HG03095 (cell line): ENCODE results near the gene REC114.
A peak's percentile ranks its signal among the peaks of the same experiment; 100 is the strongest.

ENCODE experiments used
- ATAC-seq: cut with Tn5 transposase; IDR thresholded peaks from one replicate; pipeline ENCODE4 v1.9.1; 2021; ENCODE audit warnings: moderate library complexity; ENCODE audit not compliant: unreplicated experiment

REC114 gene

DNA sequence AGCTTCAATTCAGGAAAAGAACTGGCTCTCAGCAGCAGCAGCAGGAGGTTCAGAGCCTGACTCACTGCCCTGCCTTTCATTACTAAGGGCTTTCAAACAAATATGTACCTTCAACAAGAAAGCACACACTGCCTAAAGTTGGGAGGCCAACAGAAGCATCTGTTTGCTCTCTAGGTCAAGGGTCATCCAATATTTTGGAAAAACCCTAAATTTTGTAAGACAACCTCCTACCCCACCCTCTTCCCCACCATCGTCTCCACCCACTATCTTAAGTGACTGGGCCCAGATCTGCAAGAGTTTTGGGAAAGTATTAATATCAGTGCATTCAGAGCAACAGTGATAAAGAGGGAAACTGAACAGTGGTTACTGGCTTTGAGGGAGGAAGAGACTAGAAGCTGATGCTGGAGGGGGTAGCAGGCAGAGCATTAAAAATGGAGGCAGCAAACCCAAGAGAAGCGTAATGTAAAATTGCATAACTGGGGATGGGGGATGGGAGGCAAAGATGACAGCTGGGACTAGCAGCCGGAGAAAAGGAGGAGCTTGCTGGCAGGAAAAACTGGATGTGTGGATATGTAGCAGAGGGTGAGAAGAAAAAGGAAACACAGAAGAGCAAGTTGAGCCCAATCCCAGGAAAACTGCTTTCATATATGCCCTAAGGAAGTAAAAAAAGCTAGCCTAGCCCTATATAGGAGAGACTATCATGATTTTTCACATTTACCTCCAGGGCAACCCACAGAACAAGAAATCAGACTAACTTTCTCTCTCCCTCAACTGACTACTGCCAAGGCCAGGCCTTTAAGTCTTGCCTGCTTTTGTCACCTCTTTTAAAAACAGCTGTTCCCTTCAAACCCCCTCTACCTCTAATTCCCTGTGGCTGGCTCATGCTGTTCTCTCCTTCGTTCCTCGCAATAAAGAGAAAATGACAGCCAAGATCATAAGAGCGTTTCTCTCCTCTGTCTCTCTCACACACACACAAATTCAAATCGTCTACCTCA, 158.8 kb downstream of the REC114 start:
- no peak for ATAC-seq

DNA sequence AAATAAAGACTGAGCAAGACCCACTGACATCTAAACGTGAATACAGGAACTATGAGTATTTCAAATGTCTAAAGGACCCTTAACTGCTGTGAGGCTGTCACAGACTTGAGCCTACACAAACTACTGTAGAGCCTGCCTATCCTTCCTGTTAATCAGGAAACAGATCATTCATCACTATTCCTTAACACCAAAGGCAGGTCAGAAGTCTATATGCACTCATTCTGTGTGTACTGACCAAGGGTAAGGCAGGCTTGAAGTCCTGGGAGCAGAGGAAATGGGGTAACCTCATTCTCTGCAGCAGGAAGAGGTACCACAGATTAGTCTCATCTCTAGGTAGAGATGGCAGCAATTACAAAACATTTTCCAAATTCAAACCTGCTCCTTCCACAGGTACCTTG, 159.5 kb downstream of the REC114 start:
- ATAC-seq = no peak

- ATAC-seq = no peak
Measured at GRCh38 chr15:73602992-73603391, 160.0 kb downstream of the REC114 start.

GRCh38 chr15:73604477-73604876, 161.5 kb downstream of the REC114 start:
- ATAC-seq = no peak

DNA sequence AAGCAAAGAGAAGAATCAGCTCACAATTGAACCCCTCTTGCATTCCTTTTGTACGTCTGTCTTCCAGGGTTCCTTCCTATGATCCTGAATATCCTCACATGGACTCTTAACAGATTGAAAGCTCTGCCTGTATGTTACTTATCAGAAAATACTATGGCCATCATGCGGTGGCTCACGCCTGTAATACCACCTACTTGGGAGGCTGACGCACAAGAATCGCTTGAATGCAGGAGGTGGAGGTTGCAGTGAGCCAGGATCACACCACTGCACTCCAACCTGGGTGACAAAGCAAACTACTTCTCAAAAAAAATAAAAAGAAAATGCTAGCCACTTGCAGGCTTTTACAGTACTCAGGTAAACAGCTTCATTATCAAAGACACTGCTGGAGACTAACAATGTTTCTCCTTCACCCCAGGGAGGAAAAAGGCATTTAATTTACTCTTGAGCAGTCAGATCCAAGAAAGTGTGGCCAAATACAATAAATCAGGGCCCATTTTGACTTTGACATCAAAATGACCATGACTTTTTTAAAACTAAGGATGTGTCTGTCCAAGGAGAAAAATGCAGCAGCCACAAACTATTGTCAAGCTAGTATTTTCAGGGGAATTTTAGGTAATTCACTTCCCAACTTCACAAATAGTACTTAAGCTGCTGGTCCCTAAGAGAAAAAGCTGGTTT, 162.9 kb downstream of the REC114 start:
- ATAC-seq = no peak

- peak; percentile 55 for ATAC-seq
Measured at GRCh38 chr15:73607405-73607804, 164.4 kb downstream of the REC114 start.

- no peak for ATAC-seq
Measured at GRCh38 chr15:73607843-73608242, 164.9 kb downstream of the REC114 start.

DNA sequence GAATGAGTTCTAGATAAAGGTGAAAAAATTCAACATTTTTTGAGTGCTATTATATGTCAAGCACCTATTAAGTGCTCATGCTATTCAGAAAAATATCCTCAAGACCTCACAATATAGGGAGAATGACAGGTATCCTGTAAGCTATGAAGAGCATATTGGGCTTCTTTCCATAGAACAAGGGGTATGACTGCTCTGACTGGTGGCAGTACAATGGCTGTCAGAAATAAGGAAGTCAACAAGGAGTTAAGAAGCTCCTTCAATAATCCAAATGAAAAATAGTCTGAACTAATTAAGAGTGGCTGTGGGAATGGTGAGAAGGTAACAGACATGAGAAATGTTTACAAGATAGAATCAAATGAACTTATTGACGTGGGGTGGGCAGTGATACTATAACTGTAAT, 165.5 kb downstream of the REC114 start:
- ATAC-seq = no peak

DNA sequence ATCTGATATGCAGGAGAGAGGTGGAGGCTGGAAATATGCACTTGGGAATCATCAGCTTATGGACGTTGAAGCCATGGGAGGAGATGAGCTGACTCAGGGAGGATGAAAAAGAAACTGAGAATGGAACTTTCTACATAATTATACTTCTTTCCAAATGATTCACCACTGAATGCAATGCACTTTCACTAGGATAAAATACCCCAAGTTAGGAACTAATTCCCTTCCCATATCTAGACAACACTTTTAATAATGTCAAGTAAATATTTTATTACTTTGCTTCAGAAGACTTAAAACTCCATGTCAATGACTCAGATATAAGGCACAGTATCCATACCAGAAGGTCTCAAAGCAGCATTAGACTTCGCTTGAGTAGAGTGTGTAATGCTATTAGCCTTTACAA, 166.0 kb downstream of the REC114 start:
- ATAC-seq = no peak
